Neutrophil (primary cell): Measurements from ENCODE around the gene GRIK3.

Experiments used
- H3K27ac ChIP-seq: fragments of 200-600 bp; sonication (generic); 2 replicates; pipeline ENCODE4 v1.5.1; 2016; ENCODE audit warnings: mild to moderate bottlenecking, moderate library complexity
- H3K27me3 ChIP-seq: fragments of 200-600 bp; sonication (generic); 2 replicates; pipeline ENCODE4 v1.6.0; 2016; ENCODE audit warnings: mild to moderate bottlenecking
- H3K36me3 ChIP-seq: fragments of 200-600 bp; sonication (generic); 2 replicates; pipeline ENCODE4 v1.5.1; 2017
- H3K4me1 ChIP-seq, 2 experiments: fragments of 200-600 bp in 1 of 2; sonication (generic) in 1 of 2; 1 replicate in 1 of 2; 2 replicates in 1 of 2; pipeline versions ENCODE4 v1.5.1 to v1.6.1; 2013 to 2016; ENCODE audit warnings: low read depth in 1 of 2, low read length in 1 of 2, mild to moderate bottlenecking in 1 of 2, moderate library complexity in 1 of 2; ENCODE audit not compliant: control insufficient read depth in 1 of 2, insufficient read depth in 1 of 2
- H3K4me3 ChIP-seq, 2 experiments: fragments of 200-600 bp in 1 of 2; sonication (generic) in 1 of 2; 1 replicate in 1 of 2; 2 replicates in 1 of 2; pipeline ENCODE4 v1.5.1; 2013 to 2016; ENCODE audit warnings: low read depth in 1 of 2, low read length in 1 of 2, mild to moderate bottlenecking in 1 of 2, moderate library complexity in 1 of 2
- H3K9me3 ChIP-seq: fragments of 200-600 bp; sonication (generic); 2 replicates; pipeline ENCODE4 v1.5.1; 2016
- CTCF ChIP-seq: fragments of 200-600 bp; sonication (generic); IDR thresholded peaks from 2 replicates; pipeline ENCODE4 v1.5.1; 2016; ENCODE audit warnings: antibody characterized with exemption

GRIK3 gene

GRCh38 chr1:36973056-36973455 lies 61.3 kb downstream of the GRIK3 start:
- Histone ChIP-seq H3K4me1 (no peaks in the 10 kb centered on the region), H3K27ac (no peak overlapping the region), H3K4me3 (no peak overlapping the region), H3K36me3 (no peaks in the 10 kb centered on the region), H3K9me3 (no peaks in the 10 kb centered on the region), H3K27me3 (no peaks in the 10 kb centered on the region)
- no peak for TF ChIP-seq CTCF

GRCh38 chr1:36971852-36972618 lies 62.3 kb downstream of the GRIK3 start:
- no peaks in the 10 kb centered on the region for H3K36me3 ChIP-seq
- TF ChIP-seq CTCF, result no peak
- no peaks in the 10 kb centered on the region for H3K9me3 ChIP-seq
- no peaks in the 10 kb centered on the region for H3K4me1 ChIP-seq
- H3K27ac ChIP-seq, result no peak overlapping the region
- H3K4me3 ChIP-seq, result no peak overlapping the region
- H3K27me3 ChIP-seq, result no peaks in the 10 kb centered on the region

- Histone ChIP-seq H3K27me3 (no peaks in the 10 kb centered on the region), H3K4me1 (no peaks in the 10 kb centered on the region), H3K36me3 (no peaks in the 10 kb centered on the region), H3K4me3 (no peak overlapping the region), H3K27ac (no peak overlapping the region), H3K9me3 (no peaks in the 10 kb centered on the region)
- no peak for TF ChIP-seq CTCF
These were observed 65.6 kb downstream of the GRIK3 start for GRCh38 chr1:36968730-36969129.

GRCh38 chr1:36966242-36966641 lies 68.1 kb downstream of the GRIK3 start:
- Histone ChIP-seq H3K27ac (no peak overlapping the region), H3K4me3 (no peak overlapping the region), H3K4me1 (no peaks in the 10 kb centered on the region), H3K9me3 (no peaks in the 10 kb centered on the region), H3K36me3 (no peaks in the 10 kb centered on the region), H3K27me3 (no peaks in the 10 kb centered on the region)
- no peak for TF ChIP-seq CTCF

- H3K9me3 ChIP-seq, result no peaks in the 10 kb centered on the region
- no peak for TF ChIP-seq CTCF
- no peak overlapping the region for H3K4me3 ChIP-seq
- no peaks in the 10 kb centered on the region for H3K36me3 ChIP-seq
- no peaks in the 10 kb centered on the region for H3K4me1 ChIP-seq
- H3K27ac ChIP-seq, result no peak overlapping the region
- no peaks in the 10 kb centered on the region for H3K27me3 ChIP-seq
These were observed 68.8 kb downstream of the GRIK3 start for GRCh38 chr1:36965275-36966159.
